Measurements from ENCODE around the gene GREB1.

Gene GREB1

DNA sequence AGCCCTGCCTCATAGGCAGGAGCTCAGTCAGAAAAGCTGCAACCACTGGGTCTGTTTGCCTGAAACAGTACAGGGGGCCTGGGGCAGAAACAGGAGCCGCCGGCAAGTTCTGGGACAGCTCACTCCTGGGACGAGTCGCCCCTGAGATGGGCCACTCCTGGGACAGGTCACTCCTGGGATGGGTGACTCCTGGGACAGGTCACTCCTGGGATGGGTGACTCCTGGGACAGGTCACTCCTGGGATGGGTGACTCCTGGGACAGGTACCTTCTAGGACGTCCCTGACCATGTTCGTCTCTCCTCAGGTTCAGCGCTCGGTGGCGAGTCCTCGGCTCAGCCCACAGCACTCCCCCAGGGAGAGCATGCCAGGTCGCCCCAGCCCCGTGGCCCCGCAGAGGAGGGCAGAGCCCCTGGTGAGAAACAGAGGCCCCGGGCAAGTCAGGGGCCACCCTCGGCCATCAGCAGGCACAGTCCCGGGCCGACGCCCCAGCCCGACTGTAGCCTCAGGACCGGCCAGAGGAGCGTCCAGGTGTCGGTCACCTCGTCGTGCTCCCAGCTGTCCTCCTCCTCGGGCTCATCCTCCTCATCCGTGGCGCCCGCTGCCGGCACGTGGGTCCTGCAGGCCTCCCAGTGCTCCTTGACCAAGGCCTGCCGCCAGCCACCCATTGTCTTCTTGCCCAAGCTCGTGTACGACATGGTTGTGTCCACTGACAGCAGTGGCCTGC, 84.3 kb downstream of the GREB1 start:
- Histone ChIP-seq H3K27ac (ENCODE audit: low read depth, low read length) (no peak overlapping the region), H3K9me2 (replicated peaks; ENCODE audit: insufficient read depth, low read length) (no peaks in the 10 kb centered on the region), H3K36me3 (ENCODE audit: low read length) (no peaks in the 10 kb centered on the region), H3K27me3 (ENCODE audit: low read length) (no peaks in the 10 kb centered on the region), H3K79me2 (ENCODE audit: insufficient read depth, low read length) (no peaks in the 10 kb centered on the region), H3K4me2 (ENCODE audit: low read depth, low read length, poor library complexity, severe bottlenecking) (no peak overlapping the region), H3K9ac (ENCODE audit: low read length) (no peak overlapping the region), H4K20me1 (ENCODE audit: low read depth, low read length) (no peaks in the 10 kb centered on the region), H3K4me3 (ENCODE audit: insufficient read depth, low read length, poor library complexity, severe bottlenecking) (no peak overlapping the region), H2AFZ (ENCODE audit: low read depth, low read length, severe bottlenecking) (no peak overlapping the region), H3F3A (ENCODE audit: insufficient read depth) (no peaks in the 10 kb centered on the region), H3K9me3 (ENCODE audit: insufficient read depth, low read length) (no peaks in the 10 kb centered on the region)
- TF ChIP-seq, protein P1, sequence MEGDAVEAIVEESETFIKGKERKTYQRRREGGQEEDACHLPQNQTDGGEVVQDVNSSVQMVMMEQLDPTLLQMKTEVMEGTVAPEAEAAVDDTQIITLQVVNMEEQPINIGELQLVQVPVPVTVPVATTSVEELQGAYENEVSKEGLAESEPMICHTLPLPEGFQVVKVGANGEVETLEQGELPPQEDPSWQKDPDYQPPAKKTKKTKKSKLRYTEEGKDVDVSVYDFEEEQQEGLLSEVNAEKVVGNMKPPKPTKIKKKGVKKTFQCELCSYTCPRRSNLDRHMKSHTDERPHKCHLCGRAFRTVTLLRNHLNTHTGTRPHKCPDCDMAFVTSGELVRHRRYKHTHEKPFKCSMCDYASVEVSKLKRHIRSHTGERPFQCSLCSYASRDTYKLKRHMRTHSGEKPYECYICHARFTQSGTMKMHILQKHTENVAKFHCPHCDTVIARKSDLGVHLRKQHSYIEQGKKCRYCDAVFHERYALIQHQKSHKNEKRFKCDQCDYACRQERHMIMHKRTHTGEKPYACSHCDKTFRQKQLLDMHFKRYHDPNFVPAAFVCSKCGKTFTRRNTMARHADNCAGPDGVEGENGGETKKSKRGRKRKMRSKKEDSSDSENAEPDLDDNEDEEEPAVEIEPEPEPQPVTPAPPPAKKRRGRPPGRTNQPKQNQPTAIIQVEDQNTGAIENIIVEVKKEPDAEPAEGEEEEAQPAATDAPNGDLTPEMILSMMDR (IDR thresholded peaks at IDR 0.05; ENCODE audit: insufficient read depth, low read length, poor library complexity, severe bottlenecking), result no peak
- no peak for TF ChIP-seq EZH2phosphoT487 (conservative IDR thresholded peaks at IDR 0.05; ENCODE audit: low read length)

- H3K9me3 ChIP-seq (ENCODE audit: insufficient read depth, low read length), result no peaks in the 10 kb centered on the region
- no peaks in the 10 kb centered on the region for H3F3A ChIP-seq (ENCODE audit: insufficient read depth)
- no peaks in the 10 kb centered on the region for H4K20me1 ChIP-seq (ENCODE audit: low read depth, low read length)
- no peaks in the 10 kb centered on the region for H3K36me3 ChIP-seq (ENCODE audit: low read length)
- no peak overlapping the region for H3K4me2 ChIP-seq (ENCODE audit: low read depth, low read length, poor library complexity, severe bottlenecking)
- TF ChIP-seq, protein P1 (IDR thresholded peaks at IDR 0.05; ENCODE audit: insufficient read depth, low read length, poor library complexity, severe bottlenecking), result no peak
- TF ChIP-seq EZH2phosphoT487 (conservative IDR thresholded peaks at IDR 0.05; ENCODE audit: low read length), result no peak
- H3K4me3 ChIP-seq (ENCODE audit: insufficient read depth, low read length, poor library complexity, severe bottlenecking), result no peak overlapping the region
- H3K79me2 ChIP-seq (ENCODE audit: insufficient read depth, low read length), result no peaks in the 10 kb centered on the region
- H3K9me2 ChIP-seq (replicated peaks; ENCODE audit: insufficient read depth, low read length), result no peaks in the 10 kb centered on the region
- no peak overlapping the region for H3K27ac ChIP-seq (ENCODE audit: low read depth, low read length)
- no peaks in the 10 kb centered on the region for H3K27me3 ChIP-seq (ENCODE audit: low read length)
- no peak overlapping the region for H2AFZ ChIP-seq (ENCODE audit: low read depth, low read length, severe bottlenecking)
- no peak overlapping the region for H3K9ac ChIP-seq (ENCODE audit: low read length)
Observed at GRCh38 chr2:11618708-11619062, 84.8 kb downstream of the GREB1 start.

- H3K9ac ChIP-seq (ENCODE audit: low read length), result no peak overlapping the region
- H3K79me2 ChIP-seq (ENCODE audit: insufficient read depth, low read length), result no peaks in the 10 kb centered on the region
- H3K4me2 ChIP-seq (ENCODE audit: low read depth, low read length, poor library complexity, severe bottlenecking), result no peak overlapping the region
- no peaks in the 10 kb centered on the region for H3K9me2 ChIP-seq (replicated peaks; ENCODE audit: insufficient read depth, low read length)
- no peaks in the 10 kb centered on the region for H3K9me3 ChIP-seq (ENCODE audit: insufficient read depth, low read length)
- H3K27ac ChIP-seq (ENCODE audit: low read depth, low read length), result no peak overlapping the region
- TF ChIP-seq, protein P1 (IDR thresholded peaks at IDR 0.05; ENCODE audit: insufficient read depth, low read length, poor library complexity, severe bottlenecking), result no peak
- no peak for TF ChIP-seq EZH2phosphoT487 (conservative IDR thresholded peaks at IDR 0.05; ENCODE audit: low read length)
- no peaks in the 10 kb centered on the region for H3K36me3 ChIP-seq (ENCODE audit: low read length)
- no peaks in the 10 kb centered on the region for H4K20me1 ChIP-seq (ENCODE audit: low read depth, low read length)
- no peaks in the 10 kb centered on the region for H3K27me3 ChIP-seq (ENCODE audit: low read length)
- H3F3A ChIP-seq (ENCODE audit: insufficient read depth), result no peaks in the 10 kb centered on the region
- H3K4me3 ChIP-seq (ENCODE audit: insufficient read depth, low read length, poor library complexity, severe bottlenecking), result no peak overlapping the region
- H2AFZ ChIP-seq (ENCODE audit: low read depth, low read length, severe bottlenecking), result no peak overlapping the region
Observed at GRCh38 chr2:11621410-11621809, 87.6 kb downstream of the GREB1 start.
